ENCODE results near the gene ZNF614.

Gene ZNF614

DNA sequence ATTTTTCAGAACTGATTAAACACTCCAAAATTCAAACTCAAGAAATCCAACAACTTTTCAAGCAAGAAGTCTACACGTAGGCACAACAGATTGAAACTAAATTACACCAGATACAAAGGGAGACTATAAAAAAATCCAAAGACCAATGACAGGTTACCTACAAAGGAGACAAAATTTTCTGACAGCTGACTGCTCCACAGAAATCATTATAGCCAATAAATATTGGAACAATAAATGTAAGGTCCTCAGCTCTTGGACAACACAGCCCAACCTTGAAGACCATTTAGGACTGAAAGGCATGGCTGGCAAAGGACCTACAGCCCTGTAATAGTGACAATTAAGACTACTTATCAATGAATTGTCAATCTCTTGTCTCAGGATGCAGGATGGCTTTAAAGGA, 57.5 kb downstream of the ZNF614 start:
- Histone ChIP-seq H3K27me3 (ENCODE audit: insufficient read depth, low read length, poor library complexity) (no peaks in the 10 kb centered on the region), H3K9ac (ENCODE audit: low read depth, low read length) (no peak overlapping the region), H4K20me1 (ENCODE audit: insufficient read depth, low read length) (no peaks in the 10 kb centered on the region), H3K4me1 (ENCODE audit: insufficient read depth, low read length) (no peaks in the 10 kb centered on the region), H3K9me3 (ENCODE audit: insufficient read depth, low read length, severe bottlenecking) (peaks cover 86% of the 10 kb centered on the region), H3K4me3 (ENCODE audit: low read depth in 1 of 2, low read length in 2 of 2) (no peak overlapping the region), H3K27ac (ENCODE audit: low read length) (no peak overlapping the region), H3K4me2 (ENCODE audit: insufficient read depth, low read length) (no peak overlapping the region), H2AFZ (ENCODE audit: low read depth, low read length) (no peak overlapping the region), H3K36me3 (ENCODE audit: insufficient read depth, low read length) (peaks cover 96% of the 10 kb centered on the region), H3K79me2 (ENCODE audit: insufficient read depth, low read length) (peaks cover 14% of the 10 kb centered on the region)
- ATAC-seq (ENCODE audit: insufficient read depth, low read depth) (no peak), DNase-seq (no peak)
- TF ChIP-seq CTCF (IDR thresholded peaks at IDR 0.05; ENCODE audit: borderline replicate concordance, extremely low read depth, low read length, poor library complexity, severe bottlenecking) (no peak), EZH2 (IDR thresholded peaks at IDR 0.05; ENCODE audit: borderline replicate concordance, low read depth, low read length, severe bottlenecking) (no peak)

DNA sequence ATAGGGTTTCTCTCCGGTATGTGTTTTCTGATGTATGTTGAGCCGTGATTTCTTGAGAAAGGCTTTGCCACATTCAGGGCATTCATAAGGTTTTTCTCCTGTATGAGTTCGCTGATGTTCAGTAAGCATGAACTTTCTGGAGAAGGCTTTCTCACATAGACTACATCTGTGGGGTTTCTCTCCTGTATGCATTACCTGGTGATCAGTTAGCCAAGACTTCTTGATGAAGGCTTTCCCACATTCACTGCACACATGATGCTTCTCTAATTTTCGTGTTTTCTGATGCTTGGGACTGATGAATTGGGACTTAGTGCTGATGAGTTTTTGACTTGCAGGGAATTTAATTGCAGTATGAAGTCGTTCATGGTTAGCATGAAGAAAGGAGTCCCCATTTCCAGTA, 62.6 kb downstream of the ZNF614 start:
- H3K79me2 ChIP-seq (ENCODE audit: insufficient read depth, low read length): peaks cover under 1% of the 10 kb centered on the region; the same call in 1 of the 2 replicates
- H3K27ac ChIP-seq (ENCODE audit: low read length): no peak overlapping the region
- no peak overlapping the region for H2AFZ ChIP-seq (ENCODE audit: low read depth, low read length)
- H3K4me2 ChIP-seq (ENCODE audit: insufficient read depth, low read length): no peak overlapping the region
- DNase-seq (no peak), ATAC-seq (ENCODE audit: insufficient read depth, low read depth) (no peak)
- H3K27me3 ChIP-seq (ENCODE audit: insufficient read depth, low read length, poor library complexity): no peaks in the 10 kb centered on the region
- TF ChIP-seq CTCF (IDR thresholded peaks at IDR 0.05; ENCODE audit: borderline replicate concordance, extremely low read depth, low read length, poor library complexity, severe bottlenecking) (no peak), EZH2 (IDR thresholded peaks at IDR 0.05; ENCODE audit: borderline replicate concordance, low read depth, low read length, severe bottlenecking) (no peak)
- no peaks in the 10 kb centered on the region for H4K20me1 ChIP-seq (ENCODE audit: insufficient read depth, low read length)
- no peak overlapping the region for H3K9ac ChIP-seq (ENCODE audit: low read depth, low read length)
- peaks cover 41% of the 10 kb centered on the region for H3K9me3 ChIP-seq (ENCODE audit: insufficient read depth, low read length, severe bottlenecking)
- H3K4me3 ChIP-seq (ENCODE audit: low read depth in 1 of 2, low read length in 2 of 2): no peak overlapping the region
- no peaks in the 10 kb centered on the region for H3K4me1 ChIP-seq (ENCODE audit: insufficient read depth, low read length)
- peaks cover 71% of the 10 kb centered on the region for H3K36me3 ChIP-seq (ENCODE audit: insufficient read depth, low read length)
